GM20000 (cell line): ENCODE data around the gene KLF12.

Source experiments
- DNase-seq: peaks from one replicate; pipeline ENCODE4 v3.0.0; 2012; ENCODE audit warnings: low spot score
- CTCF ChIP-seq: IDR thresholded peaks from 2 replicates; pipeline ENCODE4 v1.5.1; 2012; ENCODE audit warnings: mild to moderate bottlenecking, control low read depth; ENCODE audit errors: extremely low read depth, missing control alignments

The KLF12 gene

DNA sequence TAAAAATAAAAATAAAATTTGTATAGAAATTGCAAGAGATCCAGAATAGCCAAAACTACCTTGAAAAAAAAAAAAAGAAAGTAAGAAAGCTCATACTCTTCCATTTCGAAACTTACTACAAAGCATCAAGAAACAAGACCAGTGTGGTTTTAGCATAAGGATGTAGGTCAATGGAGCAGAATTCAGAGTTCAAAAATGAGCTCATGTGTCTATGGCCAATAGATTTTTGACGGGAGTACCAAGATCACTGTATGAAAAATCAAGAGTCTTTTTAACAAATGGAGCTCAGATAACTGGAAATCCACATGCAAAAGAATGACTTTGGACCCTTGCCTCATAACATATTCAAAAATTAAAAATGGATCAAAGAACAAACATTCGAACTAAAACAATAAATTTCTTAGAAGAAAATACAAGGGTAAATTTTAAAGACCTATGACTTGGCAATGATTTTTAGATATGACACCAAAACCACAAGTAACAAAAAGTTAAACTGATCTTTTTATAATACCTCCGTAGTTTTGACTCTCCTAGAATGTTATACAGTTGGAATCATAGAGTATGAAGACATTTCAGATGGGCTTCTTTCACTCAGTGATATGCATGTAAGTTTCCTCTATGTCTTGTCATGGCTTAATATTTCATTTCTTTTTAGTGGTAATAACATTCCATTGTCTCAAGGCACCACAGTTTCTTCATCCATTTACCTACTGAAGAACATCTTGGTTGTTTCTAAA is 43.2 kb downstream of the KLF12 start:
- TF ChIP-seq CTCF, result no peak
- no peak for DNase-seq

GRCh38 chr13:74090397-74090796 is 43.8 kb downstream of the KLF12 start:
- no peak for DNase-seq
- TF ChIP-seq CTCF, result no peak

DNA sequence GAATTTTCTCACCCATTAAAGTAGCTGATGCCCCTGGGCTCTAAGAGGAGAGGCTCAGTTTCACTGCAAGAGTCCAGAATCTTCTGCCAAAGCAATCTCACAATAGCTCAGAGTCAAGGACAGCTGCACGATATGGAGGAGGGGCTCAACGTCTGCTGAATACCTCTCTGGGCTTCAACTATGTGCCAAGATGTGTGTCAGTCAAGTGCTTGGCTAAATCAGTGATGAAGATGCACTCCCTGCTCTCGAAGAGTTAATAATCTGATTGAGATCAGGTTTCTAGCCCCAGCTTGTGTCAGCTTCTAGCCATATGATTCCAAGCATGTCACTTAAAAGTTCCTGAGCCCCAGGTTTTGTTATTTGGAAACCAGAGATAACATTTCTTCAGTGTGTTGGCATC is 46.8 kb downstream of the KLF12 start:
- DNase-seq, result no peak
- no peak for TF ChIP-seq CTCF
